SH-SY5Y (cell line): ENCODE measurements around the gene PSIP1.

Experiments used
- GATA2 ChIP-seq: IDR thresholded peaks from 2 replicates; pipeline ENCODE4 v1.6.1; 2011; ENCODE audit warnings: mild to moderate bottlenecking, low read depth, low read length
- GATA3 ChIP-seq: IDR thresholded peaks from 2 replicates; pipeline ENCODE4 v1.6.1; 2011; ENCODE audit warnings: low read depth, mild to moderate bottlenecking, low read length, moderate library complexity

- TF ChIP-seq GATA3 (no peak), GATA2 (no peak)
Measured at GRCh38 chr9:15430920-15431844, 79.6 kb downstream of the PSIP1 start.
